GM18858 (cell line): Measurements from ENCODE around the gene TFCP2L1.
"Not testable (repeated sequence)": the region's sequence is repeated elsewhere in the genome, so short reads cannot be mapped to it uniquely, and the experiment has no call there.

Experiments used
- ATAC-seq: cut with Tn5 transposase; IDR thresholded peaks from one replicate; pipeline ENCODE4 v1.9.1; 2021; ENCODE audit not compliant: unreplicated experiment

Gene TFCP2L1

DNA sequence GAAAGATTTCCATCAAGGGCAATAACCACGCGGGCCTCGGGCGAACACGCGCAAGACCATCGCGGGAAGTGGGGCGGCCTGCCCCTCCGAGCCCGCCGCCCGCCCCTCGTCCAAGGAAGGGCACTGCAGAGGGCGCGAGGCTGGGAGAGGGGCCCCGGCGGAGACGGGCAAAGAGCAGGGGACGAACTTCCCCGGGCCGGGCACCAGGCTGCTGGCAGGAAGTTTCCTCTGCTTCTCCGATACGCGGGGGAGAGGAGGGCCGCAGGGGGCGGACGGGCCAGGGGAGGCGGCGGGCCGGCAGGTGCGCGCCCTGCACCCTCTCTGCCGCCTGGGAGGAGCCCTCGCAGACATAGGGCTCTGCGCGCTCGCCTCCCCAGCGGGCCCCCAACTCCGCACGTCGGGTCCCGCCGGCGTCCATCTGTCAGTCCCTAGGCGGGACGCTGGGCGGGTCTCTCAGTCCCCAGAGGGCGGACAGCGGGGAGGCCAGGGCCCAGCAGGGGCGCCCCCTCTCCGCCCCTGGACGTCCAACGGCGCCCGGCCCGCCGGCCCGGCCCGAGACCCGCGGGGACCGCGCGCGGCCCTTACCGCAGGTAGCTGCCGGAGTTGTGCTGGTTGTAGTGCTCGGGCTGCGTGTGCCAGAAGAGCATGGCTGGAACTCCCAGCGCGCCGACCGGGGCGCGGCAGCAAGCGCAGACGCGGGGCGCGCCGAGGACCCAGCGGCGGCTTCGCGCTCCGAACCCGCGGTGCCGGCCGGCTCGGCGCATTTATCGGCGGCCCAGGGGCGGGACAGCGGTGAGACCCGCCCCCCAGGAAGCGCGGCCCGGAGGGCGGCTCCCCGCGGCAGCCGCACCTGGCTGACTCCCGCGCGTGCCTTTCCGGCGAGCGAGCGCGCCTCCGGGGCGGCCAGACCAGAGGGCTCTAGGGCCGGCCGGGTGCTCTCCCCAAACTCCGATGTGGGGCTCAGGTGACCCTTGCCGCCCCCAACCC is at the start of gene TFCP2L1:
TFCP2L1 (minus strand) TSS at position 740 of the 987 bp plus-strand sequence; CDS start at position 647, 93 bp downstream.
- no peak for ATAC-seq

DNA sequence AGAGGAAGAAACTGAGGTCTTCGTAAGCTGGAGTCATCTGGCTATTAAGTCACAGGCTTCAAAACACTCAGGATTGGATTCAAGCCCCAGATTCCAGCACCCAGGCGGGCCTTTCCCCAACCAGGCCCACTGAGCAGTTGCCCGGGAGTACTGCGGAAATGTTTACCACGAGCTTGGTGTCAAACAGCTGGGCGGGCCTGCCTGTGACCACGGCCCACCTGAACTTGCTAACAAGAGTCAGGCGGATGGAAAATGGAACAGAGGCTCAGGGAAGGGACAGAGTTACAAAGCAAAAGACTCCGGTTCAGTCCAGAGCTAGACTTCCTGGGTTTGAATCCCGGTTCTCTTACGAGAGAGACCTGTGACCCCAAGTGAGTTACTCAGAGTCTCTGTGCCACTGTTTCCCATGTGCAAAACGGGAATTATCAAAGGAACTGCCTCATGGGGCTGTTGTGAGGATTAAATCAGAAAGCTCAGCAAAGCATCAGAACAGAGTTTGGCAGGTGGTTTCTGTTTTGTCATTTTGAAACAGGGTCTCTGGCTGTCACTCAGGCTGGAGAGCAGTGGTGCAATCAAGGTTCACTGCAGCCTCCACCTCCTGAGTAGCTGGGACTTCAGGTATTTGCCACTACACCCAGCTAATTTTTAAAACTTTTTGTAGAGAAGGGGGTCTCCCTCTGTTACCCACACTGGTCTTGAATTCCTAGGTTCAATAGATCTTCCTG is 49.0 kb upstream of the TFCP2L1 start:
- ATAC-seq = peak; percentile 85

DNA sequence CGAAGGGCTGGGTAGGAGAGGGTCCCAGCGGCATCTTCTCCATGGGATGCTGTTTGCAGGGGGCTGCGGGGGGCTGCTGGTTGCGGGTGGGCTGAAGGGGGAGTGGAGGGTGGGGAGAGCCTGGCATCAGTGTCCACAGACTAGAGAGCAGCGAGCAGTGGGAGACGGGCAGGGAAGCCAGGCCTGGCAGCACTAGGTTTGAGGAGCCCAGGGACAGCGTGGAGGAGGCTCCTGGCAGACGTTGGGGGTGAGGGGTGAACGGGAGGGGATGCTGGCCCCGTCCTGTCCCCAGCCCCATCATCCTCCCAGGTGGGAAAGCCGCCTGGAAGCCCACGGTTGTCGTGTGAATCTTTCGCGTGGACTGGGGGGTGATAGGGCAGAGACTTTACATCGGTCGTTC is 48.2 kb upstream of the TFCP2L1 start:
- ATAC-seq = no peak

- ATAC-seq = not testable (repeated sequence)
These were observed 46.3 kb upstream of the TFCP2L1 start for GRCh38 chr2:121331324-121331723.

GRCh38 chr2:121330921-121331320 is 45.9 kb upstream of the TFCP2L1 start:
- no peak for ATAC-seq

GRCh38 chr2:121329786-121330185 is 44.8 kb upstream of the TFCP2L1 start:
- no peak for ATAC-seq

DNA sequence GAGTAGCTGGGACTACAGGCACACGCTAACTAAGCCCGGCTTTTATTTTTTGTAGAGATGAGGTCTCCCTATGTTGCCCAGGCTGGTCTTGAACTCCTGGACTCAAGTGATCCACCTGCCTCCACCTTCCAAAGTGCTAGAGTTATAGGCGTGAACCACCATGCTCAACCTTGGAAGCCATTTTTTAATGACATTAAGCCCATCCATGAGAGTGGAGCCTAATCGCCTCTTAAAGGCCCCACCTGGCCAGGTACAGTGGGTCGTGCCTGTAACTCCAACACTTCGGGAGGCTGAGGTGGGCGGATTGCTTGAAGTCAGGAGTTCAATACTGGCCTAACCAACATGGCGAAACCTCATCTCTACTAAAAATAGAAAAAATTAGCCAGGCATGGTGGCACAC is 41.6 kb upstream of the TFCP2L1 start:
- ATAC-seq = no peak

GRCh38 chr2:121324601-121325000 is 39.6 kb upstream of the TFCP2L1 start:
- no peak for ATAC-seq

DNA sequence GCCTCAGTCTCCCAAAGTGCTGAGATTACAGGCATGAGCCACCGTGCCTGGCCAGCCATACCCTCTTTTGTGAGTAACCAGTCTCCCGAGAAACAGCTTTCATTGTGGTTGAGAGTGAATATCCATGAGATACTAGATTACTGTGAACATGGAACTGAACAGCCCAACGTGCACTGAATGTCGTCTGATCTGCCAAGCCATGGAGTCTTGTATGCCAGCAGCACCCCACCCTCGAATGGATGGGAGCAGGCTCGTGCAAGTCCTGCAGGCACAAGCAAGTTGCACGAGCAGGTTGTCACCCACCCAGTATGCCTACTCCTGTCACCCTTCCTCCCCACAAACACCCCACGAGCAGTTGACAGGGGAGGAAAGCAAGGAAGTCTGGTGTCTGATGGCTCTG is 36.5 kb upstream of the TFCP2L1 start:
- ATAC-seq = no peak

DNA sequence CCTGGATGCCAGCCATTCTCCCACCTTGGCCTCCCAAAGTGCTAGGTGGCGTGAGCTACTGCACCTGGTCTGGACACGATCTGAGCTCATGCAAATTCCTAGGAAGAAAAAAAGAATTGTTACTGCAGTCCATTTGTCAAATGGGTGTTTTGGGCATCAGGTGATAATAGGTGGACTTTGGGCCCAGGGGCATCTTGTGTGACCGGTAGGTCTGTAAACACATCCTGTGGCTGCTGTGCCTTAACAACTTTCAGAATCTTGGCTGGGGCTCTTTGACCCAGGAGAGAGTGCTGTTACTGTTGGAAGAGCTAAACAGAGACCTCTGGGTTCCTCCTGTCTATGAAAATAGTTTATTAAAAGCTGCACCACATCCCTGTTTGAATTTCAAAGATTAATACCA is 34.9 kb upstream of the TFCP2L1 start:
- no peak for ATAC-seq

GRCh38 chr2:121316986-121317385 is 32.0 kb upstream of the TFCP2L1 start:
- ATAC-seq = no peak

GRCh38 chr2:121313701-121314100 is 28.7 kb upstream of the TFCP2L1 start:
- not testable (repeated sequence) for ATAC-seq

DNA sequence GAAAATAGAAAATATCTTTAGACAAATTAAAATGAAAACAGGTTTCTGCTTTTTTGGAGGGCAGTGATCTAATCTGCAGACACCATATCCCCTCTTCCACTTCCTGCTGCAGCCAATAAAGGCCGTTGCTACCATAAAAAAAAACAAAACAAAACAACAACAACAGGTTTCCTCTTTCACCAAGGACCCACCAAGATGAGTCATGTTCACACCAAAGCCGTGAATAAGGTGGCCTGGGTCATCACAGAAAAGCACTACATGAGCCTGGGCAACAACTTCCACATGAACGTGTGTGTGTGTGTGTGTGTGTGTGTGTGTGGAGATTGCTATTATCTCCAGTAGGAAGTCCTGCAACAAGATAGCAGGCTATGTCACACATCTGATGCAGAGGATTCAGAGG is 24.8 kb upstream of the TFCP2L1 start:
- peak; percentile 98 for ATAC-seq

DNA sequence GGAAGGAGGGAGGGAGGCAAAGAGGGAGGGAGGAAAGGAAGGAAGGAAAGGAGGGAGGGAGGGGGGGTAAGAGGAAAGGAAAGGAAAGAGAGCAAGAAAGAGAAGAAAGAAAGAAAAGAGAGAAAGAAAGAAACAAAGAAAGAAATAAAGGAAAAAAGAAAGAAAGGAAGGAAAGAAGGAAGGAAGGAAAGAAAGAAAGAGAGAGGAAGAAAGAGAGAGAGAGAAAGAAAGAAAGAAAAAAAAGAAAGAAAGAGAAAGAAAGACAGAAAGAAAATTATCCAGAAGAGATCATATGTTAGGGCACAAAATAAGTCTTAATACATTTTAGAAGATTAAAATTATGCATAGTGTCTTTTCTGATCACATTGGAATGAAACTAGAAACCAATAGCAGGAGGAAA is 24.3 kb upstream of the TFCP2L1 start:
- ATAC-seq = no peak

- no peak for ATAC-seq
These were observed 22.0 kb upstream of the TFCP2L1 start for GRCh38 chr2:121307048-121307447.

DNA sequence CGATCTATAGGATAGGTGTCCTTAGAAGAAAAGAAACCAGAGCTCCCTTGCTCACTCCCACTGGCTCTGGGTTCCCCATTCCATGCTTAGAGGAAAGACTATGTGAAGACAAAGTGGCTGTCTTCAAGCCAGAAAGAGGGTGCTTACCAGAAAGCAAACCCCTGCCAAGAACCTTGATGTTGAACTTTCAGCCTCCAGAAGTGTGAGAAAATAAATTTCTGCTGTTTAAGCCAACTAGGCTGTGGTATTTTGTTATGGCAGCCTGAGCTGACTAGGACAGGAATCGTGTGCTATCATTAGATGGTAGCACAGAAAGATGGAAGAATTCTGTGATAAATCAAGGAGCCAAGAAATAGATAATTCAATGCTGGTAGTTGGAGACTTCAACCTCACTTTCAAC is 19.9 kb upstream of the TFCP2L1 start:
- no peak for ATAC-seq

DNA sequence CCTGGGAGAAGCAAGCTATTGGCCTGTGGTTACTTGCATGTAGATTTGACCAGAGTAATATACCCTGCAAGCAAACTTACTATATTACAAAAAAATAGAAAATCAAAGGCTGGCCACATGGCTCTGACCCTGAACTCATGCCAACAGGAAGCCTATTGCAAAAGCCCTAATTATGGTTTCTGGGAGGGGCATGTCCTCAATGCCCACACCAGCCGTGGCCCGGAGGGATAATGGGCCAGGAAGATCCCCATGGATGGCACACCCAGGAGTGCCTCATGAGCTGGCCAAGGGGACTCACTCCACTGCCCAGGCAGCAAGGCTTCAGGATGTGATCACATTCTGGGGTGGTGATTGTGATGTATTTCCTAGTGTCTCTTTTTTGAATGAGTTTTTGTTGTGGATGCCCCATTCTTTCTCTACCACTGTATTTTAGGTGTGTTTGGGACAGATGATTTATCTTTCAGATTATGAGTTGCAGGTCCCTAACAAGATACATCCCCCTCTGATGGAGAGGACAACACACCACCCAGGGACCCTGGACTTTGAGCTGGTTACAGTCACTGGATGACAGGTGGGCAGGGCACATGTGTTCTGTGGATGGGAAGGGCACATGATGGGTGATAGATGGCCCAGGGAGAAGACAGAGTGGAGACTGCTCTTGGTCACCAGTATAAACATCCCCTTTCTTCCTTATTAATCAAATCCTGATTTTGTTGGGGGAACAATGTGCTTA is 18.7 kb upstream of the TFCP2L1 start:
- ATAC-seq = no peak

DNA sequence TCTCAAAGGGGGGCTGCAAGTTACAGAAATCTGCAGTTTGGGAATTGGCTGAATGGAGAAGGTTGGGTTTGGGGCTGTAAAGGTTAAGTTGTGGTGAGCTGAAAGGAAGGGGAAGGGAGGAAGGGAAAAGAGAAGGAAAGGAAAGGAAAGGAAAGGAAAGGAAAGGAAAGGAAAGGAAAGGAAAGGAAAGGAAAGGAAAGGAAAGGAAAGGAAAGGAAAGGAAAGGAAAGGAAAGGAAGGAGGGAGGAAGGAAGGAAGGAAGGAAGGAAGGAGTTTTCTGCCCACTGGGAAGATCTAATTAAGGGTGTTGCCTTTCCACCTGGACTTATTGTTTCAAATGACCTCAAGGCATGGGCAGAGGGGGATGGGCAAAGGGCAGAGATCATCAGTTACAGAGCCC is 16.2 kb upstream of the TFCP2L1 start:
- not testable (repeated sequence) for ATAC-seq

DNA sequence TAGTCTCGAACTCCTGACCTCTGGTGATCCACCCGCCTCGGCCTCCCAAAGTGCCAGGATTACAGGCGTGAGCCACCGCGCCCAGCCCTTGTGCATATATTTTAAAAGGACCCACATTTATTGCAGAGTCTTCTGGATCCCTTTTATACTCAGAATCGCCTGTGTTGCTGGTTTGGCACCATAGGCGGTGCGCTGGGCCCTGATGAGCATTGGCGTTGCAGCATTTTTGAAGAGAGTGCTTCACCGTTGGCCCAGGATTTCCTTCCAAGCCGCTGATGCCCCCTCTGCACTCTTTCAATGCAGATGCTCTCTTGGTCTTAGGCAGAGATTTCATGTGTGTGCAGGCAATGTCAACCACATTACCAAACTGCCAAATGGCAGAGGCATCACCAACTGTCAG is 13.5 kb upstream of the TFCP2L1 start:
- ATAC-seq = no peak

GRCh38 chr2:121297866-121298265 is 12.9 kb upstream of the TFCP2L1 start:
- ATAC-seq = not testable (repeated sequence)

- no peak for ATAC-seq
These were observed 12.3 kb upstream of the TFCP2L1 start for GRCh38 chr2:121297217-121297830.
